LoVo (cell line): Measurements from ENCODE around the gene FAM180A.
"Not testable (repeated sequence)": the region's sequence is repeated elsewhere in the genome, so short reads cannot be mapped to it uniquely, and the experiment has no call there.

Experiments used
- DNase-seq: peaks from one replicate; pipeline ENCODE4 v3.0.0-alpha.2; 2016; ENCODE audit warnings: low spot score

The FAM180A gene

DNA sequence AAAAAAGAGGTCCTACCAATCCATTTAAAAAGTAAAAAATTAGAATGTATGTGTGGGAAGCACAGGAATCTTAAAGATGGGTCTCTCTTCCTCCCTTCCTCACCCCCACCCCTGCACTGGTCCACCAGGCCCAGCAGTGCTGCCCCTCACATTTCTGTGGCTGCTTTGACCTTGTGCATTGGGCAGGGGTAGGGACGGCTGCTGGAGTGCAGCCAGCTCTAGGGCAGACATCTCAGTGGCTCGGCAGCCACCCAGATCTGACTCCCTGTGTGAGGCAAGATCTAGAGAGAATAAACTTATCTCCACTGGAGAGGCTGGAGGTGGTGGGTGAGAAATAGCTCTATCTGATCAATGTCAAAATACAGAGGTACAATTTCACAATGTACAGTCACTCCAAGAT lies 6.7 kb downstream of the FAM180A start:
- DNase-seq, result no peak

DNA sequence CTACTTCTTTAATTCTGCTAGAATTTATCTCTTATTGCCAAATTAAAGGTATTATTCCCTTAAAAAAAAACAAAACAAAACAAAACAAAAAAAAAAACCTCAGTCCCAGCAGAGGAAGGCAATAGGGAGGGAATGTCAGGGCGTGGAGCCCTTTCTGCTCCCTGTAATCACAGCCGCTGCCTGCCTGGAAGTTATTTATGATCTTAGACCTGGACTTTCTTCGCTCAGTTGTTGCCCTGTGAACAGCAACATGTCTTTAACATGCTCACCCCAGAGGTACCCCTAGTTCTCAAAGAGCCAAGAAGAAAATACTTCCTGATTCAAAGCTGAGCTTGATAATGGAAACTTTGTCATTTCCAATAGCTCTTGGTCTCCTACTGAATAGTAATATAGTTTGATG lies 7.7 kb downstream of the FAM180A start:
- no peak for DNase-seq

DNA sequence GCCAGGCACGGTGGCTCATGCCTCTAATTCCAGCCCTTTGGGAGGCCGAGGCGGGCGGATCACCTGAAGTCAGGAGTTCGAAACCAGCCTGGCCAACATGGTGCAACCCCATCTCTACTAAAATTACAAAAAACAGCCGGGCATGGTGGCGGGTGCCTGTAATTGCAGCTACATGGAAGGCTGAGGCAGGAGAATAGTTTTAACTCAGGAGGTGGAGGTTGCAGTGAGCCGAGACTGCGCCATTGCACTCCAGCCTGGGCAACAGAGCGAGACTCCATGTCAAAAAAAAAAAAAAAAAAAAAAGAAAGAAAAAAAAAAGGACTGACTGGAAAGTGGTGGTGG lies 11.3 kb downstream of the FAM180A start:
- DNase-seq, result not testable (repeated sequence)

DNA sequence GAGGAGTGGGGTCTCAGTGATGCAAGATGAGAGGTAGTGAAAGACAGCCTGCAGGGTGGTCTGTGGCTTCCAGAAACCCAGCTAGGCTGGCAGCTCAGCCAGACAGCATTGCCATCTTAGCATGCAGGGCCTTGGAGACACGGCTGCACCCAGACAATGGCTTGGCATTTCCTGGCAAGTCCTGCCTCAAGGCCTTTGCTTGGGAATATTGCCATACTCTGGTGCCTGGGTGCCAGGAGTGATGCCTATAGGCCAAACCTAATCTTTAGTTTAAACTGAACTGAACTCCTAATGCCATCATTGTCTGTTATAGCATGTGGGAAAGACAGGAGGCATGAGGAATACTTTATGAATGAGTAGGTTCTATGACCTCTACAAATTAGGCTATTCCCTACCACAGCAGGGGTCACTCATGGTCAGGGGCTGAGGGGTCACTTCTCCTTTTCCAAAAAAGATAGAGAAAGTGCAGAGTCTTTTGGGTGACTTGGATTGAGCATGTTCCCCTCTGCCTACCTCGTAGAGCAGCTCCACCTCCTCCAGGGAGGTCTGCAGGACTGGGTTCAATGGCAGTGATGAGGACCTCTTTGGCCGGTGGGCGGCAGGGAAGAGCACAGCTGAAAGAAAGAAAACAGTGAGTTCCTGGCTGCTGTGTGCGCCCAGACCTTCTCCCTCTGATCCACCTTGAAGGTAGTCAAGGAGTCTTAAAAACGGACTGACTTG lies 11.9 kb downstream of the FAM180A start:
- no peak for DNase-seq

DNA sequence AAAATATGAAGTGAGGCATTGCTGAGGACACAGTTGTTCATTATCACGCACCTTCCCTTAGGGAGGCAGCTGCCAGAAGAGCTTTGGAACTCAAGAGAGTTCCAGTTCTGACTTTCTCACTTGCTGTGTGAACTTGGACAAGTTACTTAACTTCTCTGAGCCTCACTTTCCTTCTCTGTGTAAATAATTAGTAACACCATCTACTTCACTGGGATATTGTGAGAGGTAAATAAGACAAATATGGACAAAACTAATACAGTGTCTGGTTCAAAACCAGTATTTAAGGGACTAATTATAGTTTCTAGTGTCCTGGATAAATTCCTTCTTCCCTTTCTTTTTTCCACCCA lies 14.3 kb downstream of the FAM180A start:
- DNase-seq, result no peak

DNA sequence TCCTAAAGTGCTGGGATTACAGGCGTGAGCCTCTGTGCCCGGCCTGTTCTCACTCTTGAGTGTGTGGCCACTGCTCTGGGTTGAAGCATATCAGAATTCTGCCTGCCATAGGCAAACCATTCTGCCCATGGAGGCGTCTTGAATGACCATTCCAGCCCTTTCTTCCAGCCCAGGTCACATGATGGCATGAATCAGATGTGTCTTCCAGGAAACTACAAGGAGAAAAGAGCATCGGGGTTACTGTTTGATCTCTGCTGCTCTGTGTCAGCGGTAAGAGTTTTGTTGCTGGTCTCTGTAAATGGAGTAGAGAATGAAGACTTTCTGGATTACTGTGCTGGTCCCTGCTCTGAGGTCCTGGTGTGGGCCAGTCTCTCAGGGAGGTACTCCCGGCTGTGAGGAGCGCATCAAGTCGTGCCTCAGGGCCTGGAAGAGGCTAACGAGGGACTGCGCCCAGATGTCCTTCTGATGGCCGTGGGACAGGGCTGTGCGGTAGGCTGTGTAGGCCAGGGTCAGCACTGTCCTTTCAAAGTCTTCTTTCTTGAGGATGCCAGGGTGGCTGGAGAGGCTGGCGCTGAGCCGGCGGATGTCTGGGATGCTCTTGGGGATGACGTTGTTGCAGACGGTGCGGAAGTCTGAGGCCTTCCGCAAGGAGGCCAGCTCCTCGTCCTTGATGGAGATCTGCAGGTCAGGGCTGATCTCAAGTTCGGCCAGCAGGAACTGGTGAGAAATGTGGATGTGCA lies 14.8 kb downstream of the FAM180A start:
- DNase-seq, result no peak

DNA sequence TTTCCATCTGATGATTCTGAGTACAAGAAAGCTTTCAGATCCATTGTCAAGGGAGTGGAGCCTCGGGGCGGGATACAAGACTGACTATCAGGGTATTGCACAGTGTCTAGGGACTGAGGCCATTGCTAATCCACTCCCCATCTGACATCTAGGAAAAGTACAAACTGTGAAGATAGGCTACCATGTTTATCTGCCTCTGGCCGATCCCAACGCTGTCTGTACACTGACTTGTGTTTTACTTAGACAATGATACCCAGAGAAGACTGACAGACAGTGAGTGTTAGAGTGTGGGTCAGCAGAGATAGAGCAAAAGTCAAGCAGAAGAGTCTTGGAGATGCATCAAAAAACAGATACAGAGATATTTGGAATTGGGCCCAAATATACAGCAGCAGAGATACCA lies 17.5 kb downstream of the FAM180A start:
- DNase-seq, result no peak

DNA sequence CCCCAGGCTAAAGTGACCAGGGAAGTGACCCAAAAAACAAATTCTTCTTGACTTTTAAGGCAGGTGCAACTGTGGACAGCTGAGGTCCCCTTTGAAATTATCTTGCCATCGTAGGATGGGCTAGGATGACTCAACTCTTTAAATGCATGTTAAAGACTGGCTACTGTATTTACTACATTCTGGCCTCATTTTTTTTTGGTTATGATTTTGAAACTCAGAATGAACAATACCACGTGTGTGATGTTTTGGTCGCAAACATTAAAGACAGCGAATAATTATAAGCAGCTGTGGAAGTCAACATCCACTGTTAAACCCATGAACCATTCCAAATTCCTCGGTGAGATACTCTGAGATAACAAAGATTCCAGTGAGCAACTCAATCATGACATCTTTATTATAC lies 19.4 kb downstream of the FAM180A start:
- no peak for DNase-seq

DNA sequence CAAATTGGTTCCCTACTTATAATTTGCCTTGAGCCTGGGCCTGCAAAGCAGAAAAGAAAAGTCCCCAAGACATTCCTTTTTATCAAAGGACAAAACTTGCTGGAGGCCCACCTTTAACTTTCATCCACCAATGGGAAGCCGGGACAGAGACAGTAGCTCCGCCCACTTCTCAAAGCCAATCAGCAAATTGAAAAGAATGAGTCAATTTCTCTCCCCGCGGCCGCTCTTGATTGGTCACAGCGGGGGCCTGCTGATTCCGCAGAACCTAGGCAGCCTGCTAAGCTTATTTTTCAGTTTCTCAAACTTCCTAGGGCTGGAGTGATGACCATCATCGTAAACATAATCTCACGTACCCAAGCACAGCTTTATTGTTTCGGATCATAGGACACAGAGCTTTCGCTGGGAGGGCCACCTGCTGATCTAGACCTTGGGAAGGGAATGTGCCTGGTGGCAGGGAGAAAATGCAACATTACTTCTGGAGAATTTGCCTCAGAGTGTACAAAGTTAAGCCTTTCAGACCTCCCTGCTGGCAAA lies 20.4 kb downstream of the FAM180A start, which contains the start of gene SLC13A4:
Gene SLC13A4 (minus strand): TSS at position 51 of the 534 bp plus-strand sequence. CDS start 690 bp downstream, outside the sequence.
- no peak for DNase-seq

DNA sequence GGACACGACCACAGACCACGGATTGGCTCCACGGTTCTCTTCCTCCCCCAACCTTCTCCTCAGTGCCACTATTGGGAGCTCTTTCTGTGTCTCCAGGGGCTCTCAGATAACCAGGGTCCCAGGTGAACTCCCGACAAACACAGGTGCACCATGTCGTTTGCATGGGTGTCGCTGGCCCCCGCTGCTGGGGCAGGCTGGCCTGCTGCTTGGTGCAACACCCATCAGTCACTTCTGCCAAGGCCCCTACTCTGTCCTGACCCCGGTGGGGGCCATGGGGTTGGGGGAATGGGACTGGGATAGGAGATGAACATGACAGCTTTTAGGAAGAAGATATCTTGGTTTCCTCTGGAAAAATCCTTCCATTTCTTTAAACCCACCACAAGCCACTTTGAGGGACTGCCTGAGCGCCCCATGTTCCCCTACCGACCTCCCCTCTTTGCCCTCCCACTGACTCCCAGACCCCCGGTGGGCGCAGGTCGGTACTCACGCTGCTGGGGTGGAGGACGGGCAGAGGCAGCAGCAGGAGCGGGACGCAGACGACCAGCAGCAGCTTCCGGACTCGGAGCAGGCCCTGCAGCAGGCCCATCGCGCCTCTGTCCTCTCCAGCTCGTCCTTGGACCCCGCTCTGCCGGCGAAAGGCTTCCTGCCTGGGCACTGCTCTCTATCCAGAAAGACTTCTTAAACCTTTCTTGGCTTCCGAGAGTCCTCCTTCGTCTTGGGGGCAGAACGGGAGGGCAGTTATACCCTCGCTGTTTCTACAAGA lies 21.5 kb downstream of the FAM180A start:
- DNase-seq, result no peak

DNA sequence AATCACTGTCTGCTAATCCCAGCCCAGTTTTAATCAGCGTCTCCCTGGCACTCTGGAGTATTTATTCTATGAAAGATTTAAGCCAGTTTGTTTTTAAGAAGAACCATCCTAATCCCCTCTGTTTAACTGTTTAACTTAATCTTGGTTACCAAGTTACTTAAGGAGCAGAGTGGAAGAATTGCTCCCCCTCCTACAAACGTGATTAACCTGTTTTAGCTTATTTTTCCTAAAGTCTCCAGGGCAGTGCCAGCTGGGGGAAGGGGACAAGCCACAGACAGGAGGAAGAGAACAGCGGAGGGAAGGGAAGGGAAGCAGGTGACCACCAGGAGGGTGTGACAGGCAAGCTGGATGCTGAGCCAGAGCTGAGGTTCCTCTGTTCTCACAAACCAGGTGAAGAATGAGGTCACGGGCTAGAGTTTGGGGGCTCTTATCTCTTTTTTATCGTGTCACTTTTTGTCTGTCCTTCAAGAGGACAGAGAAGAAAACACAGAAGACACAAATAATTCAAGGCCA lies 22.3 kb downstream of the FAM180A start:
- DNase-seq, result no peak

DNA sequence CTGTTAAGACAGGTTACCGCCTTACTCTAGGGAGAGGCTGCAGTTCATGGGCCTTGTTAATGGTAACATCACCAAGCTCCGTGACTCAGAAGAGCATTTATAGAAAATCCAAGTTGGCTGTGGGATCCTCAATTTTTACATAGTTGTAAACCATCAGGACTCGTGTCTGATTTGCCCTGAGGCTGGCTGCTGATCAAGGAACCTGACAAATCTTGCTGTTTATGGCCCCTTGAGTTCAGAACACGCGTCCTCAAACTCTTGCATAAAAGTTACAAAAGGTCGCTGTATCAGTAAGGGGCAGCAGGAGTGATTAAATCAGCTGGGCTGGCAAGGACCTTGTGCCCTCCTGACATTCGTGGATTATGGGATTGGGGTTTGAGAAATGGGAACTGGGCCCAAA lies 25.2 kb downstream of the FAM180A start:
- DNase-seq, result no peak

DNA sequence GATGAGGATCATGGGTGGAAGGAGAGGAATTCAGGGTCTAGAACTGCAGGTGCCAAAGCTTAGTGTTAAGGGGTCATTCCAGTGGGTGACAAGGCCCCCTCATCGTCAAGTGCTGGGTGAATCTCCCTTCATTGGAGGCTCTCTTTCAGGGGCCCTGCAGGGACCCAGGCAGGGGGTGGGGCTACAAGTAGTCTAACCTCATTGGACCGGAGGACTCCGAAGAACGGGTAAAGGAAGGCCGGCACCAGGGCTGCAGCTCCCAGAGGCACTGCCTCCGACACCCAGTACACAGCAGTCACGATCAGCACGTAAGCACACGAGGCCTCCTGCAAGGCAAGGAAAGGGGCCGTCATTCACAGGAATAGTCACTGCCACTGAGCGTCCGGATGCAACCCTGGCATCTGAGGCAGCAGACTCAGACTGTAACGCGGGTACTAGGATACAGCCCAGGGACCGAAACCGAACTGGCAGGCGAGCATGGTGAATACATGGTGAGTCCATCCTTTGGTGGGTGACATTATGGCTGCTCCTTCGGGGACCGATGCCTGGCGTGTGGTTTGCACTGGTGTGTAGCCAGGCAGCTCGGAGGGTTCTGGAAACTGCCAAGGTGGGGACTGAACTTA lies 27.3 kb downstream of the FAM180A start:
- no peak for DNase-seq

DNA sequence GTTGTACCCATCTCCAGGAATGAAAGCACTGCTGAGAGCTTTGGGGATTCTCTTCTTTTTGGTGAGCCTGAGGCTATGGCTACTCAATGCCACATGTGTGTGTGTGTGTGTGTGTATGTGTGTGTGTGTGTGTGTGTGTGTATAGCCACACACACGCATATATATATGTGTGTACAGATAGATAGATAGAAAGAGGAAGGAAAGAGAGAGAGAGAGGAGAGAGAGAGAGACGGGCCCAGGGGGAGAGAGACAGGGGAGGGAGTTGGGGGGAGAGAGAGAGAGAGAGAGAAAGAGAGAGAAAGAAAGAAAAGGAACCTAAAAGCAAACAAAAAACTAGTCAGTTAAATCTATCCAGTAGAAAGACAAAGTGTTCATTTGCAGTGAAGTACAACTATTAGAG lies 28.9 kb downstream of the FAM180A start:
- no peak for DNase-seq

DNA sequence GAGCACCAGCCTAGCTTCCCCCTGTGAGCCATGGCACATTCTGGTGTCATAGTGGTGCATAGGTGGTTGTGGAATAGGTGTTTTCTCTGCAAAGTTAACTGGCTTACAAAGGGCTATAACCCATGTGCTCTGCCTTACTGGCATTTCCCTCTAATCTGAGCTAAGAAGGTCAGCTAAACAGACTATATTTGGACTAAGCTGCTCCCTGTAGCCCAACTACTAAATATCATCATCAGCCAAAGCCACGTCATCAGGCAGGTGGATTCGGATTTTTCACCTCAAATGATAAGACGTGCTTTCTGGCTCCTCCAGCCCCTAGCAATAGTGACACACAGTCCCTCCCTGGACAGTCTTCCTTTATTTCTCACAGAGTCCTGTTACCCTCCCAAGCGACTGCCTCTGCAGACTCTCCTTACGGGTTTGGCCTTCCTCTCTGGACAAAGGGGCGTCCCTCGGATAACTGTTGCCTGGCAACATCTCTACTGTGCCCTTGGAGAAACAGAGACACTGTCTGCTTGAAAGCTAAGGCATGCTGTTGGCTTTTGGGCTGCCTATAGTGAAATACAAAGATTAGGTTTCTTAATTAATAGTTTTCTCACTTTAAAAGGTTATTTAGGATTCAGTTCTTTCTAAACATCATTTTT lies 29.7 kb downstream of the FAM180A start:
- DNase-seq, result no peak

DNA sequence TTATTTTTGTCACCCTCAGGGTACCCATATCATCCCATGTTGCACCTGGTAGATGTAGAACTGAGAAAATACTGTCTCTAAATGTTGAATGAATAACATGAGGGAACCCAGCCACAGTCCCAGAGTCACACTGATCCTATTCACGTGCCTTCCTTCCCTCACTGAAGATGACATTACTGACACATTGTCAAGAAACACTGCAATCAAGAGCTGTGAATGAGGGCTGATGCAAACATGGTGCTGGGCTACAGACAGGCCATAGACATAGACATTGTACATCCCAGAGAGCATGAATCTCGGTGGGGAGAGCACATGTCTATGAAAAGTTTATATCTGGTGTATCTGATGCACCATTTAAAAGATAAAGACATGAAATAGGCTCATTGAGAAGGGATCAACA lies 30.4 kb downstream of the FAM180A start:
- no peak for DNase-seq

DNA sequence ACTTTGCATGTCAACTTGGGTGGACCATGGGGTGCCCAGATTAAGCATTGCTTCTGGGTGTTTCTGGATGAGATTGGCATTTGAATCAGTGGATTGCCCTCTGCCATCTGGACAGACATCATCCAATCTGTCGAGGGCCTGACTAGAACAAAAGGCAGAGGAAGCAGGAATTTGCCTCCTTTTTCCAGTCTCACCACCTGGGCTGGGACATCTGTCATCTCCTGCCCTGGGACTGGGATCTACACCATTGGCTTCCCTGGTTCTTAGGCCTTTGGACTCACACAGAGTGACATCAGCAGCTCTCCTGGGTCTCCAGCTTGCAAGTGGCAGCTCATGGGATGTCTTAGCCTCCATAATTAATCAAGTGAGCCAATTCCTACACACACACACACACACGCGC lies 30.9 kb downstream of the FAM180A start:
- no peak for DNase-seq

DNA sequence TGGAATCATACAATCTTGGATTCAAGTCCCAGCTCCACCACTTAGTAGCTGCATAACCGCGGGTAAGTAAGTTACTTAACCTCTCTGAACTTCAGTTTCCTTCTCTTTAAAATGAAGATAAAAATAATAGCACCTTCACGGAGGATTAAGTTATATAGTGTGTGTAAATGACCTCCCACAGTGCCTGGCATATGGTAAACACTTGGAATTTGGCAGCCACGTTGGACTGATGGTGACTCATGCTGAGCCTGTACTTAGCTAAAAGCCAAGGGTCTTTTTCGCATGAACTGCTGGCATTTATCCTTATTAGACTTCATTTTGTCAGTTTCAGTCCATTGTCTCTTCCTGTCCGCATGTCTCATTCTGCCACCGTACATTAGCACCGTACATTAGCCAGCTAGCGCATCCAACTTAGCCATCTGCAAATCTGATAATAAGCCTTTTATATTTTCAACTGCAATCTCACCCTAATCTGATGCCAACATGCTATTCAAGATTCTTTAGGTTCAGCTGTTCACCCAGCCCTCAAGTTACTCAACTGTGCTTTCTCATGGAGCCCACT lies 31.9 kb downstream of the FAM180A start:
- peak; percentile 55 for DNase-seq

DNA sequence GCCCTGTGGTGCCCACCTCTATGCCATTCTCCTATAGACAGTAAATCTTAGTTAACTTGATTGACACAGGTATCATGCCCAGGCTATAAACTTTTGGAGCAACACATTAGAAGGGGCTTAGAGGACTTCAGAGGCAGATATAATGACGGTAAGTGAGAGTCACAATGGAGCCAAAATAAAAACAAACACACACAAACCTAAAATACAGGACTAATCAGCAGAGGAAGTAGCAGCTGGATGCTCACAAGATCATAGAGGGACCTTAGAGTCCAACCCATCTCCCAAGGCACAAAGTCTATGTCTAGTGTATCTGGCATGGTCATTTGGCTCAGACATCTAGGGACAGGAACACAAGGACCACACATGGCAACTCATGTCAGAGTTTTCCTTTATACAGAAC lies 32.9 kb downstream of the FAM180A start:
- no peak for DNase-seq

DNA sequence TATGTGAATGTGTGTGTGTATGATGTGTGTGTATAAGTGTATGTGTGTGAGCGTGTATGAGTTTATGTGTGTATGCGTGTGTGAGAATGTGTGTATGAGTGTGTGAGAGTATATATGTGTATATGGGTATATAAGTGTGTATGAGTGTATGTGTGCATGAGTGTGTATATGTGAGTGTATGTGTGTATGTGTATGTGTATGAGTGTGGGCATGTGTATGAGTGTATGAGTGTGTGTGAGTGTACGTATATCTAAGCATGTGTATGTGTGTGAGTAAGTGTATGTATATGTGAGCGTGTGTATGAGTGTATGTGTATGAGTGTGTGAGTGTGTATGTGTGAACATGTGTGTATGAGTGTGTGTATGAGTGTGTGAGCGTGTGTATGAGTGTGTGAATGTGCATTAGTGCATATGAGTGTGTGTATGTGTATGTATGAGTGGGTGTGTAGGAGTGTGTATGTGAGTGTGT lies 33.5 kb downstream of the FAM180A start:
- DNase-seq, result no peak

DNA sequence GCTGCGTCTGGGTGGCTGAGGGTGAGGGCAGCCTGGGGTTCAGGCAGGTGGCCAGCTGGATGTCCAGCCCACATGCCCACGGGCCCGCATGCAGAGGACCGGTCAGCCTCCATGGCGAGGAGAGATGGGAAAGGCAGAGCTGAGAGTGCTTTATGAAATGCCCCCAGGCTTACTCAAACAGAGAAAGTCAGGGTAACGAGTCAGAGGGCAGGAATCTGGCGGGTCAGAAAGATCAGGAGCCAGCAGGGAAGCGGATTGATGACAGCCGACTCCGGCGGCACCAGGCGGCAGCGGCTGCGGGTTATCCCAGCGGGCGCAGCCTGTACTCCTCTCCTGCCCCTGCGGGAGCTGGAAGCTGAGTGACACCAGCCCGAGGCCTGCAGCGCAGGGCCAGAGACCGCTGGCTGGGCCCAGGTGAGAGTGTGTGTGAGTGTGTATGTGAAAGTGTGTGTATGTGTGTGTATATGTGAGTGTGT lies 34.0 kb downstream of the FAM180A start:
- DNase-seq, result no peak
